ENCODE results near the gene GRPEL1.

Gene GRPEL1

GRCh38 chr4:7044137-7044930 is 23.5 kb downstream of the GRPEL1 start:
- no peak for DNase-seq (ENCODE audit: low read depth)

GRCh38 chr4:7043284-7044136 is 24.4 kb downstream of the GRPEL1 start, which contains the start of gene TADA2B:
TSS of gene TADA2B (plus strand) at chr4:7043372. CDS start at chr4:7043580, 208 bp downstream.
- DNase-seq (ENCODE audit: low read depth): peak; percentile 19

- peak; percentile 93 for DNase-seq (ENCODE audit: low read depth)
Measured at GRCh38 chr4:7042503-7043283, 25.2 kb downstream of the GRPEL1 start.

DNA sequence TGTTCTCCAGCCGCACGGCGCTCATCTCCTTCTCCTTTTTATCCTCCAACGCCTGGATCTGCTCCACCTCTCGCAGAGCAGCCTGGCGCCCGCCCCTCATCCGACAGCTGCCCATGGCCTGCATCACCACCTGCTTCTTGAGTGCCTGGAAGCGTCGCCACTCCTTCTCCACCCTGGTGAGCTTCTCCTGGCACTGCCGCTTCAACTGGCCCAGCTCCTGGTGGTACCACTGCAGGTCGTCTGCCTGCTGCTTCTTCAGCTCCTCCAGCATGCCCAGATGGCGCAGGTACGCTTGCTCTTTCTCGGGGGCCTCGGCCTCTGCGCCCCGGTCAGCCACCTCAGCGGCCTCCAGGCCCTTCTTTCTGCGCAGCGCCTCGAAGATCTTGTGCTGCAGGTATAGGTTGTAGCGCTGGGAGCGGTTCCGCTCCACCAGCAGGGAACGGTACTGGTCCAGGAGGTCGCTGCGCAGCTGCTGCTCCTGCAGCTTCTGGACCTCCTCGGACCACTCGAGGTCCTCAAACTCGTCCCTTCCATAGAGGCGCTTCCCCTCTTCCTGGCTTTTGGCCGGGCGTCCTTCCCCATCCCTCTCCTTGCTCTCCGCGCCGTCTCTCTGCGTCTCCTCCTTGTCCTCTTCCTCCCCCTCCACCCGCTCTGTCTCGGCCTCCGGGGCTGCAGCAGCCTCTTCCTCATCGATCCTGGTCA is 25.9 kb downstream of the GRPEL1 start:
- no peak for DNase-seq (ENCODE audit: low read depth)

- DNase-seq (ENCODE audit: low read depth): no peak
Measured at GRCh38 chr4:7041246-7041645, 26.6 kb downstream of the GRPEL1 start.

DNA sequence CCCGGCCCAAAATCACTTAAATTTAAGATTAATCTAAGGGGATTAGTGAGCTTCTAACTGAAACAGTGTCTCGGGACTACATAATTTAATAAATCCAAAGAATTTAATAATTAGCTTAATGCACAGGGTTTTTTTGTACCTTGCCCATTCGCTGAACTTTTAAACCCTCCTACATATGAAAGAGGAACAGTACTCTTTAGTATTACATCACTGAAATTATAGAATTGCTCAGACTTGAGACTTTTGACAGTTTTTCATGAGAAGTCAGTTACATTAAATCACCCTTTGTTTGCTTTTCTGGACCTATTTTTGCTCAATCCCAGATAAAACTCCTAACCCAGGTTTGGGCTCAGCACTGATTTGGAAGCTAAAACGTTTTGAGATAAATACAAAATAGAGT is 27.1 kb downstream of the GRPEL1 start:
- DNase-seq (ENCODE audit: low read depth): no peak

DNA sequence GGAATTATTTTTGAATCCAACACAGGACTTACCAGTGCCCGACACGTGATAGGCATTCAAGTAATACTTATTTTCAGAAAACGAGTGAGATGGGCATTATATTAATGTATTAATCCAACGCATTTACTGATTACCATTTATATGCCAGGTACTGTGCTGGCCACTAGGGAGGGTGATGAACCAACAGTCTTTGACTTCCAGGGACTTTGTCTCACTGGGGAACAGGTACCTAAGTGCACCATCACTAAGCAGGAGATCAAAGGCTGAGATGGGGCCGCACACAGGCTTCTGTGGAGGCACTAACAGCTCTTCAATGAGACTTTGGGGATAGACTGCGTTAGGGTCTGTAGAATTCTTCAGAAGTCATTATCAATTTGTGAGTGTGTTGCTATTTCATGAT is 30.4 kb downstream of the GRPEL1 start:
- DNase-seq (ENCODE audit: low read depth): no peak

- no peak for DNase-seq (ENCODE audit: low read depth)
Measured at GRCh38 chr4:7034262-7035081, 33.4 kb downstream of the GRPEL1 start.

GRCh38 chr4:7032596-7032995 is 35.3 kb downstream of the GRPEL1 start:
- DNase-seq (ENCODE audit: low read depth): no peak

DNA sequence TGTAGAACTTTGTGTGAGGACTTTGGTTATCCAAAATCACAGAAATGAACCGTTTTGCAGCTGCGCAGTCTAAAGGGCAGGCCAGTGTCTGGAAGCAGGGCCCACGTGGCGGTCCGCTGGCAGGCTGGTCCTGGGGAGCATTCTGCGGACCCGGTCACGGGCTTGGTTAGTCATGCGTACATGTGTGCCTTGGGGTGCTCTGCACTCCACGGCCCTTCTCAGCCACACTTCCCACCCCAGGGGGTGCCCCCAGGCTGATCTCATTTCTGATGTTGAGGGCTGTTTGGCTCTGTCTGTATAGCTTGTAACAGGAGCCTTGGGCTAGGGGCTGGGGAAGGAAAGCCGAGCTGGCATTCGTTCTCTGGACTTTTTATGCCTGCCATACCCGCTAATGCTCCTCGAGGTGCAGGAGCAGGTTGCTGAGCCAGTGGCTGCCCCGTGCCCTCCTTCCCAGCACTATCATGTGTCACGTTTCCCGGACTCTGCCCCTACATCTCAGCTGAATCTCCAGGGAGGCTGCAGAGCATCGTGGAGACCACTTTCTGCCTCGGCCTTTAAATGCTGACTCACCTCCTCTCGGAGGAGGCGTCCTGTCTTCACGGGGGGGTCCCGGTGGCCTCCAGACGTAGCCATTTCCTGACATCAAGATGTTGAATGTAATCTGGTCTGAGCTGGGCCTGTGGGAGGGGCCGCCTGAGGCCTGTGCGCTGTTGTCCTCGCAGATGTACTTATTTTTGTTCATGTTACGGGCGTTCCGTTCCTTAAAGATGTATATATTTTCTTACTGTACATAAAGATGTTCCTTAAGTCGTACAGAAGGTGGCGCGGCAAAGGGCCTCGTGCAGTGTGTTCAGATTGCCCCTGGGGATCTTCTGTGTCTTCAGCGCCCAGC is 36.1 kb downstream of the GRPEL1 start:
- DNase-seq (ENCODE audit: low read depth): no peak

DNA sequence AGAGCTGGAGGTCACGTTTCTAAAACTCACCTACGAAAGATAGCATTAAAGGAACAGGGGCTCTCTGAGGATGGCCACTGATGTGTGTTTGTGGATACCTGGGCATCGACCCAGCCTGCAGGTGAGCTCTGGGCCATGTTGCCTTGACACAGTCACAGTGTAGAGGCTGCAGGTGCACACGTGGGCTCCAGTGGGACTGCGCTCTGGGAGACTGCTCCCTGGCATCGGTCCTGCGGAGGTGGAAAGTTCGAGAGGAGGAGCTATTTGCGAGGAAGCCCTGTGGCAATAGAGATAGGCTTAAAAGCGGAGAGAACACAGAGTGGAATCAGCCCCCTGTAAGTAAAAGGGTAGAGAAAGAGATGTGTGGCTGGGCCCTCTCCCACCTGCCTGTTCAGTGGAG is 37.0 kb downstream of the GRPEL1 start:
- no peak for DNase-seq (ENCODE audit: low read depth)

- no peak for DNase-seq (ENCODE audit: low read depth)
Measured at GRCh38 chr4:7029921-7030320, 37.9 kb downstream of the GRPEL1 start.

DNA sequence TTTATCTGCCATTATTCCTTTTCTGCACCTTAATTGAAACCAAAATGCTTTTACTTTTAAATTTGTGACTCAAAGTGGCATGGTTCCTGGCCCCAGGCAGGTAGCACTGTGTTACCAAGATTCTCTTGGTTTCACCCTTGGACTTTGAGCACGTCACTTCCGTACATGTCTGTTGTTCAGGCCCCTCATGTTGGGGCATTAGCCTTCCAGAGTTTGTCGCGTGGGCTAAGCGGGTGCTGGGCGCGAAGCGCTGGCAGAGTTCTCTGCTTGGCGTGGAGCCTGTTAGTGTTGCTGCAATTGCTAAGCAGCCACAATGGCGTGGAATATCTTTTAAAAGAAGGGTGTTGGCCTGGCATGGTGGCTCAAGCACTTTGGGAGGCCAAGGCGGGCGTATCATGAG is 38.7 kb downstream of the GRPEL1 start:
- DNase-seq (ENCODE audit: low read depth): no peak

- no peak for DNase-seq (ENCODE audit: low read depth)
Measured at GRCh38 chr4:7027913-7028312, 40.0 kb downstream of the GRPEL1 start.

GRCh38 chr4:7027284-7027683 is 40.6 kb downstream of the GRPEL1 start:
- DNase-seq (ENCODE audit: low read depth): no peak

DNA sequence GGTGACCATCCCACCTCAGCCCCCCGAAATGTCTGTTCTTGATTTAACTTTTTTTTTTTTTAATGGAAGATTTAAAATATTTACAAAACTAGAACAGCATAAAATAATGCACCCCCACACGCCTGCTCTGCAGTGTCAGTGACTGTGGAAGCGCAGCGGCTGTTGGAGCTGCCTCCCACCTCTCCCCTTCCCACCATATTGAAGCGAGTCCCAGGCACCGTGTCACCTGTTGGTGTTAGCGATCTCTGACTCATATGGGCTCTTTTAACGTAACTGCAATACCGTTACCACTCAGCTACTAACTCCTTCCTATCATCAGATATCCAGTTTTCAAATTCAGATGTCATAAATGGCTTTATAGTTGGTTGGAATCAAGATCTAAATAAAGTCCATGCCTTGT is 41.8 kb downstream of the GRPEL1 start:
- DNase-seq (ENCODE audit: low read depth): no peak

DNA sequence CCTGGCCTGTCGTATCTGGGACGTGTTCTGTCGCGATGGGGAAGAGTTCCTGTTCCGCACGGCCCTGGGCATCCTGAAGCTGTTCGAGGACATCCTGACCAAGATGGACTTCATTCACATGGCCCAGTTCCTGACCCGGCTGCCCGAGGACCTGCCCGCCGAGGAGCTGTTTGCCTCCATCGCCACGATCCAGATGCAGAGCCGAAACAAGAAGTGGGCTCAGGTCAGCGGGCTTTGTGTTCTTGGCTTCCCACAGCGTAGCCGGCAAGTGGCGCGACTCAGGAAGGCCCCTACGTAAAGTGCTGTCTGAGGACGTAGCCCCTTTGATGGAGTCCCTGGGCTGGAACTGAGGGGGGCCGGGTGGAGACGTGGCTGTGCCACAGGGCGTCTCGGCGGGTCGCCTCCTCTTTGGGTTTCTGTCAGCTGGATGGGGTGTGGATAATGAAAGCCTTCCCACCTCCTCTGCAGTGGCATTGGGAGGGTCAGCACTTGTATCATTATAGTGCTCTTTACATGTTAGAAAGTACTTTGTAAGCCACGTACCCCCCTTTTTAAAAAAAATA is 42.7 kb downstream of the GRPEL1 start:
- DNase-seq (ENCODE audit: low read depth): no peak

- no peak for DNase-seq (ENCODE audit: low read depth)
Measured at GRCh38 chr4:7024336-7024890, 43.5 kb downstream of the GRPEL1 start.

DNA sequence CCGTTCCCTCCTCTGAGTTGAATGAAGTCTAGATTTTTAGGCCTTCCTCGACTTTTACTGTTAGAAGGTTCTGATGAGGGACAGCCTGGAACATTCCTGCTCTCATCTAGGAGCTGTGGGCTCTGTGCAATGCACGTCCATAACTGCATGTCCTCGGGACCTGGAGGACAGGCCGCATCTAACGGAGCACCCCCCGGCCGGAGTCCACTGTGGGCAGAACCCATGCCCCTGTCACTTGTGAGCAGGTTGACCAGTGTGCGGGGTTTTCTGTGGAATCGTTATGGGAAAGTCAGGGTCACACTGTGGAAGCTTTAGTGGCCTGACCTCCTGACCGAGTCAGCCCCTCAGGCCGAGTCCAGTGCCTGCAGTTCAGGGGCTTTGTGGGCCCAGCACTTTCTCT is 44.0 kb downstream of the GRPEL1 start:
- no peak for DNase-seq (ENCODE audit: low read depth)
